Neural progenitor cell (in vitro differentiated cells): ENCODE data around the gene GNPAT.

ENCODE experiments used
- CTCF ChIP-seq: fragments of 200-600 bp; sonication (generic); IDR thresholded peaks from 2 replicates; pipeline ENCODE4 v1.5.1; 2017; ENCODE audit warnings: antibody characterized with exemption, mild to moderate bottlenecking
- EZH2 ChIP-seq: fragments of 200-600 bp; sonication (generic); IDR thresholded peaks from 2 replicates; pipeline ENCODE4 v1.6.1; 2017; ENCODE audit warnings: antibody characterized with exemption, mild to moderate bottlenecking, moderate library complexity

- TF ChIP-seq CTCF (no peak), EZH2 (no peak)
These were observed 70.9 kb downstream of the GNPAT start for GRCh38 chr1:231311720-231312431.
